K562 (cell line): ENCODE measurements around the gene API5. TPM values are rescaled to one million over a fixed set of nuclear protein-coding genes. Genes with fewer than 3 reads are reported as not detected.

ENCODE experiments used
- BMI1 ChIP-seq: fragments of 150-350 bp; IDR thresholded peaks from 2 replicates; pipeline ENCODE4 v1.6.1; 2014; ENCODE audit warnings: low read length
- CAMTA2 ChIP-seq: fragments of 250-450 bp; sonication (Bioruptor Pico); conservative IDR thresholded peaks from 2 replicates; pipeline ENCODE4 v1.5.1; 2022
- CREM ChIP-seq: IDR thresholded peaks from 2 replicates; pipeline ENCODE4 v1.6.1; 2014; ENCODE audit warnings: antibody characterized with exemption, low read depth
- HMGN3 ChIP-seq: IDR thresholded peaks from 2 replicates; pipeline ENCODE4 v1.6.1; 2011; ENCODE audit warnings: borderline replicate concordance, low read depth, mild to moderate bottlenecking, mixed read lengths, low read length; ENCODE audit not compliant: insufficient read length; ENCODE audit errors: extremely low read depth
- HOMEZ ChIP-seq: fragments of 250-450 bp; sonication (Bioruptor Pico); IDR thresholded peaks from 2 replicates; pipeline ENCODE4 v1.4.0; 2020; ENCODE audit warnings: mild to moderate bottlenecking, moderate library complexity
- IRF9 ChIP-seq: fragments of 450-650 bp; IDR thresholded peaks from 2 replicates; pipeline ENCODE4 v1.6.1; 2016; ENCODE audit warnings: missing biosample characterization, missing genetic modification characterization
- KLF10 ChIP-seq: fragments of 250-450 bp; sonication (Bioruptor Pico); IDR thresholded peaks from 2 replicates; pipeline ENCODE4 v1.6.1; 2021; ENCODE audit warnings: matching md5 sums
- MCM3 ChIP-seq: fragments of 450-650 bp; IDR thresholded peaks from 2 replicates; pipeline ENCODE4 v1.6.1; 2016
- MYBL2 ChIP-seq, 2 experiments: fragments of 450-650 bp in 1 of 2; sonication (generic) in 1 of 2; formaldehyde crosslinking in 1 of 2; IDR thresholded peaks; 2 replicates each; pipeline versions ENCODE4 v1.6.1 to v1.8.1; 2017 to 2022; ENCODE audit warnings: borderline replicate concordance in 1 of 2, inconsistent platforms in 1 of 2, low read depth in 1 of 2, mild to moderate bottlenecking in 1 of 2, missing genetic modification reagents in 1 of 2, moderate library complexity in 1 of 2
- PHF20 ChIP-seq: fragments of 450-650 bp; IDR thresholded peaks from 2 replicates; pipeline ENCODE4 v1.6.1; 2018; ENCODE audit not compliant: partially characterized antibody
- PKNOX1 ChIP-seq: fragments of 450-650 bp; IDR thresholded peaks from 2 replicates; pipeline ENCODE4 v1.6.1; 2016
- PTTG1 ChIP-seq: fragments of 450-650 bp; IDR thresholded peaks from 2 replicates; pipeline ENCODE4 v1.6.1; 2016; ENCODE audit warnings: low read depth, mild to moderate bottlenecking, missing genetic modification characterization, missing compliant biosample characterization
- RBBP5 ChIP-seq: fragments of 200-600 bp; sonication (generic); IDR thresholded peaks from 2 replicates; pipeline ENCODE4 v1.6.1; 2012; ENCODE audit warnings: borderline replicate concordance, mild to moderate bottlenecking, low read length, control low read depth, inconsistent platforms; ENCODE audit not compliant: insufficient read depth, poor library complexity, severe bottlenecking
- RBFOX2 ChIP-seq: fragments of 200-400 bp; formaldehyde crosslinking; IDR thresholded peaks from 2 replicates; pipeline ENCODE4 v1.6.1; 2017; ENCODE audit warnings: low read depth, mild to moderate bottlenecking, low read length, moderate library complexity
- RHOXF2B ChIP-seq: fragments of 250-450 bp; sonication (Bioruptor Pico); conservative IDR thresholded peaks from 2 replicates; pipeline ENCODE4 v1.5.1; 2021
- TAF1 ChIP-seq: IDR thresholded peaks from 2 replicates; pipeline ENCODE4 v1.6.1; 2011; ENCODE audit warnings: mild to moderate bottlenecking, low read length, moderate library complexity; ENCODE audit not compliant: insufficient read depth, control insufficient read depth, severe bottlenecking; ENCODE audit errors: extremely low read depth
- THAP12 ChIP-seq: fragments of 250-450 bp; sonication (Bioruptor Pico); IDR thresholded peaks from 2 replicates; pipeline ENCODE4 v1.9.0; 2021; ENCODE audit warnings: mild to moderate bottlenecking, inconsistent platforms
- U2AF2 ChIP-seq: fragments of 200-400 bp; formaldehyde crosslinking; optimal IDR thresholded peaks from 2 replicates; pipeline ENCODE3; 2017; ENCODE audit warnings: low read depth, mild to moderate bottlenecking, low read length
- ZC3H4 ChIP-seq: sonication (generic); formaldehyde crosslinking; IDR thresholded peaks from 2 replicates; pipeline ENCODE4 v1.9.0; 2021; ENCODE audit warnings: missing genetic modification reagents, borderline replicate concordance
- ZNF354B ChIP-seq: fragments of 250-450 bp; sonication (Bioruptor Pico); IDR thresholded peaks from 2 replicates; pipeline ENCODE4 v1.4.0; 2020
- ZNF444 ChIP-seq: fragments of 250-450 bp; sonication (Bioruptor Pico); IDR thresholded peaks from 2 replicates; pipeline ENCODE4 v1.4.0; 2020; ENCODE audit warnings: mild to moderate bottlenecking, moderate library complexity
- polyA plus RNA-seq, 8 experiments: library from polyadenylated mRNA; depleted of rRNA in 4 of 8; stranded (reverse) in 5 of 8; unstranded in 3 of 8; fragments of >200 nt; fragmentation: Nextera tagmentation in 2 of 8; fragmentation: Illumina TruSeq in 1 of 8; extraction: Ambion mirVana in 2 of 8; extraction: Trizol in 1 of 8; gene quantifications; 2 replicates each; pipeline versions ENCODE4 v1.2.1 to v1.2.3, GENCODE V29; 2011 to 2014; ENCODE audit warnings: inconsistent platforms in 1 of 8, missing spikeins in 1 of 8
- total RNA-seq, 7 experiments: library from RNA; depleted of rRNA in 6 of 7; stranded (reverse); fragments of >200 nt in 6 of 7; fragmentation: Illumina TruSeq in 2 of 7; extraction: Trizol in 2 of 7; gene quantifications; 2 replicates each; pipeline versions ENCODE4 v1.2.1 to v1.2.3, GENCODE V29; 2011 to 2021; ENCODE audit warnings: low replicate concordance in 1 of 7

Gene API5
- total and polyA plus RNA-seq, 9 of the 15 experiments (the other 6 are each of a cell fraction or from before 2014, with no cell fraction given), result 59.8 to 146 (median 123) TPM

- TF ChIP-seq HMGN3 (peak; percentile 58), U2AF2 (no peak), PHF20 (peak; percentile 75), KLF10 (CRISPR knock-in tag) (no peak), ZC3H4 (CRISPR knock-in tag) (no peak), BMI1 (no peak), ZNF444 (no peak), ZNF354B (no peak), TAF1 (peak; percentile 97), HOMEZ (CRISPR knock-in tag) (no peak), PKNOX1 (peak; percentile 26; the same call in 1 of the 2 replicates), THAP12 (CRISPR knock-in tag) (peak; percentile 81; the same call in 1 of the 2 replicates), CREM (peak; percentile 60; the same call in 1 of the 2 replicates), PTTG1 (tag) (no peak), RHOXF2B (CRISPR knock-in tag) (0 out of 2 replicates have a peak, but pooled peaks have one; percentile 48), MYBL2 (IDR thresholded peaks at IDR 0.05; ENCODE audit: low read depth) (no peak), MYBL2 (CRISPR knock-in tag; IDR thresholded peaks at IDR 0.05; ENCODE audit: borderline replicate concordance) (no peak), RBBP5 (peak; percentile 98), IRF9 (no peak), CAMTA2 (no peak), MCM3 (no peak), RBFOX2 (peak; percentile 98)
Measured at GRCh38 chr11:43358801-43359421, 47.1 kb downstream of the API5 start, which contains the start of gene TTC17 (continued).
